ENCODE data around the gene FSTL3.

GRCh38 chr19:642767-643727 is 33.1 kb upstream of the FSTL3 start:
- TF ChIP-seq POLR2AphosphoS5 (IDR thresholded peaks at IDR 0.05; ENCODE audit: borderline replicate concordance, low read depth, low read length) (no peak), EZH2 (IDR thresholded peaks at IDR 0.05) (no peak)
